HepG2 (cell line): ENCODE data around the gene PLXND1. TPM values are rescaled to one million over a fixed set of nuclear protein-coding genes. Genes with fewer than 3 reads are reported as not detected.

Experiments
- ATRX ChIP-seq: sonication (generic); formaldehyde crosslinking; IDR thresholded peaks from 2 replicates; pipeline ENCODE4 v1.4.0; 2020; ENCODE audit warnings: missing genetic modification reagents, borderline replicate concordance
- KMT2B ChIP-seq: IDR thresholded peaks from 2 replicates; pipeline ENCODE4 v1.6.1; 2016; ENCODE audit warnings: missing genetic modification reagents, missing compliant biosample characterization
- NCOA1 ChIP-seq: sonication (generic); formaldehyde crosslinking; IDR thresholded peaks from 2 replicates; pipeline ENCODE4 v1.9.0; 2021; ENCODE audit warnings: missing genetic modification reagents
- PITX1 ChIP-seq: sonication (generic); formaldehyde crosslinking; IDR thresholded peaks from 2 replicates; pipeline ENCODE4 v1.5.1; 2020; ENCODE audit warnings: mild to moderate bottlenecking, missing genetic modification reagents
- SP140L ChIP-seq: sonication (generic); formaldehyde crosslinking; IDR thresholded peaks from 2 replicates; pipeline ENCODE4 v1.4.0; 2020; ENCODE audit warnings: missing genetic modification reagents, borderline replicate concordance
- ZFP37 ChIP-seq: sonication (generic); formaldehyde crosslinking; IDR thresholded peaks from 2 replicates; pipeline ENCODE4 v1.4.0; 2020; ENCODE audit warnings: missing genetic modification reagents, borderline replicate concordance
- ZNF224 ChIP-seq: sonication (generic); formaldehyde crosslinking; IDR thresholded peaks from 2 replicates; pipeline ENCODE4 v1.5.0; 2020; ENCODE audit warnings: mild to moderate bottlenecking, missing genetic modification reagents
- ZNF362 ChIP-seq: sonication (generic); formaldehyde crosslinking; IDR thresholded peaks from 2 replicates; pipeline ENCODE4 v1.4.0; 2020; ENCODE audit warnings: missing genetic modification reagents, mild to moderate bottlenecking, borderline replicate concordance
- ZNF367 ChIP-seq: sonication (generic); formaldehyde crosslinking; IDR thresholded peaks from 2 replicates; pipeline ENCODE4 v1.4.0; 2020; ENCODE audit warnings: missing genetic modification reagents, borderline replicate concordance
- ZNF407 ChIP-seq: sonication (generic); formaldehyde crosslinking; IDR thresholded peaks from one replicate; pipeline ENCODE4 v1.5.1; 2020; ENCODE audit warnings: mild to moderate bottlenecking, missing genetic modification reagents; ENCODE audit errors: not compliant biosample characterization
- ZNF629 ChIP-seq: sonication (generic); formaldehyde crosslinking; conservative IDR thresholded peaks from 2 replicates; pipeline ENCODE4 v1.5.0; 2020; ENCODE audit warnings: missing genetic modification reagents
- polyA plus RNA-seq, 8 experiments: library from polyadenylated mRNA; depleted of rRNA in 3 of 8; stranded (reverse) in 7 of 8; unstranded in 1 of 8; fragments of >200 nt; fragmentation: Illumina TruSeq in 4 of 8; extraction: Trizol in 4 of 8; gene quantifications; 2 replicates each; pipeline versions ENCODE4 v1.2.1 to v1.2.3, GENCODE V29; 2011 to 2016; ENCODE audit warnings: low read depth in 4 of 8, missing spikeins in 1 of 8, mixed read lengths in 1 of 8; ENCODE audit not compliant: insufficient read depth in 1 of 8
- total RNA-seq, 5 experiments: library from RNA; depleted of rRNA; stranded (reverse); fragments of >200 nt; fragmentation: Illumina TruSeq; extraction: Trizol; gene quantifications; 2 replicates each; pipeline ENCODE4 v1.2.3, GENCODE V29; 2016; ENCODE audit warnings: low read depth in 1 of 5
- TF ChIP-seq, protein P1 (sequence below): sonication (generic); formaldehyde crosslinking; IDR thresholded peaks from 2 replicates; pipeline ENCODE4 v1.4.0; 2020; ENCODE audit warnings: missing genetic modification reagents, borderline replicate concordance
- TF ChIP-seq, protein P2 (sequence below): sonication (generic); formaldehyde crosslinking; IDR thresholded peaks from 2 replicates; pipeline ENCODE4 v1.9.0; 2021; ENCODE audit warnings: missing genetic modification reagents, mild to moderate bottlenecking, borderline replicate concordance

Gene PLXND1
- total and polyA plus RNA-seq, 2 of the 13 experiments (the other 11 are each of a cell fraction or from before 2014, with no cell fraction given) = 15.9 to 42.0 TPM

- TF ChIP-seq, protein P1, sequence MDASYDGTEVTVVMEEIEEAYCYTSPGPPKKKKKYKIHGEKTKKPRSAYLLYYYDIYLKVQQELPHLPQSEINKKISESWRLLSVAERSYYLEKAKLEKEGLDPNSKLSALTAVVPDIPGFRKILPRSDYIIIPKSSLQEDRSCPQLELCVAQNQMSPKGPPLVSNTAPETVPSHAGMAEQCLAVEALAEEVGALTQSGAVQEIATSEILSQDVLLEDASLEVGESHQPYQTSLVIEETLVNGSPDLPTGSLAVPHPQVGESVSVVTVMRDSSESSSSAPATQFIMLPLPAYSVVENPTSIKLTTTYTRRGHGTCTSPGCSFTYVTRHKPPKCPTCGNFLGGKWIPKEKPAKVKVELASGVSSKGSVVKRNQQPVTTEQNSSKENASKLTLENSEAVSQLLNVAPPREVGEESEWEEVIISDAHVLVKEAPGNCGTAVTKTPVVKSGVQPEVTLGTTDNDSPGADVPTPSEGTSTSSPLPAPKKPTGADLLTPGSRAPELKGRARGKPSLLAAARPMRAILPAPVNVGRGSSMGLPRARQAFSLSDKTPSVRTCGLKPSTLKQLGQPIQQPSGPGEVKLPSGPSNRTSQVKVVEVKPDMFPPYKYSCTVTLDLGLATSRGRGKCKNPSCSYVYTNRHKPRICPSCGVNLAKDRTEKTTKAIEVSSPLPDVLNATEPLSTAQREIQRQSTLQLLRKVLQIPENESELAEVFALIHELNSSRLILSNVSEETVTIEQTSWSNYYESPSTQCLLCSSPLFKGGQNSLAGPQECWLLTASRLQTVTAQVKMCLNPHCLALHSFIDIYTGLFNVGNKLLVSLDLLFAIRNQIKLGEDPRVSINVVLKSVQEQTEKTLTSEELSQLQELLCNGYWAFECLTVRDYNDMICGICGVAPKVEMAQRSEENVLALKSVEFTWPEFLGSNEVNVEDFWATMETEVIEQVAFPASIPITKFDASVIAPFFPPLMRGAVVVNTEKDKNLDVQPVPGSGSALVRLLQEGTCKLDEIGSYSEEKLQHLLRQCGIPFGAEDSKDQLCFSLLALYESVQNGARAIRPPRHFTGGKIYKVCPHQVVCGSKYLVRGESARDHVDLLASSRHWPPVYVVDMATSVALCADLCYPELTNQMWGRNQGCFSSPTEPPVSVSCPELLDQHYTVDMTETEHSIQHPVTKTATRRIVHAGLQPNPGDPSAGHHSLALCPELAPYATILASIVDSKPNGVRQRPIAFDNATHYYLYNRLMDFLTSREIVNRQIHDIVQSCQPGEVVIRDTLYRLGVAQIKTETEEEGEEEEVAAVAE (CRISPR knock-in tag) = no peak
- TF ChIP-seq, protein P2, sequence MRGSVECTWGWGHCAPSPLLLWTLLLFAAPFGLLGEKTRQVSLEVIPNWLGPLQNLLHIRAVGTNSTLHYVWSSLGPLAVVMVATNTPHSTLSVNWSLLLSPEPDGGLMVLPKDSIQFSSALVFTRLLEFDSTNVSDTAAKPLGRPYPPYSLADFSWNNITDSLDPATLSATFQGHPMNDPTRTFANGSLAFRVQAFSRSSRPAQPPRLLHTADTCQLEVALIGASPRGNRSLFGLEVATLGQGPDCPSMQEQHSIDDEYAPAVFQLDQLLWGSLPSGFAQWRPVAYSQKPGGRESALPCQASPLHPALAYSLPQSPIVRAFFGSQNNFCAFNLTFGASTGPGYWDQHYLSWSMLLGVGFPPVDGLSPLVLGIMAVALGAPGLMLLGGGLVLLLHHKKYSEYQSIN (CRISPR knock-in tag) = no peak
- TF ChIP-seq ZNF362 (no peak), NCOA1 (CRISPR knock-in tag) (no peak), ZNF367 (no peak), KMT2B (CRISPR knock-in tag) (no peak), ZNF407 (peak; percentile 27), SP140L (CRISPR knock-in tag) (no peak), PITX1 (CRISPR knock-in tag) (peak; percentile 4; the same call in 1 of the 2 replicates), ZNF224 (CRISPR knock-in tag) (no peak), ZNF629 (CRISPR knock-in tag) (no peak), ATRX (CRISPR knock-in tag) (no peak), ZFP37 (CRISPR knock-in tag) (no peak)
Observed at GRCh38 chr3:129597087-129597999, 9.1 kb downstream of the PLXND1 start (continued).
